CD14-positive monocyte (primary cell): ENCODE measurements around the gene RIMS3. TPM values are rescaled to one million over a fixed set of nuclear protein-coding genes. Genes with fewer than 3 reads are reported as not detected.

ENCODE experiments used
- DNase-seq, 3 donors: peaks; one replicate each; pipeline ENCODE4 v3.0.0-alpha.2; 2011 to 2022
- H2AFZ ChIP-seq: 2 replicates; pipeline ENCODE4 v1.6.0; 2012; ENCODE audit warnings: mild to moderate bottlenecking, low read depth, low read length, inconsistent platforms; ENCODE audit not compliant: insufficient read depth, poor library complexity, severe bottlenecking
- H3K27ac ChIP-seq, 2 donors: 1 replicate in 1 of 2; 2 replicates in 1 of 2; pipeline ENCODE4 v1.5.1; 2012 to 2013; ENCODE audit warnings: low read length in 2 of 2, control low read depth in 1 of 2, inconsistent platforms in 1 of 2, low read depth in 1 of 2, mild to moderate bottlenecking in 1 of 2
- H3K27me3 ChIP-seq, 2 donors: one replicate each; pipeline versions ENCODE4 v1.6.0 to v1.6.1; 2011 to 2013; ENCODE audit warnings: low read length in 2 of 2; ENCODE audit not compliant: control insufficient read depth in 2 of 2, insufficient read depth in 2 of 2
- H3K36me3 ChIP-seq, 2 donors: replicated peaks in 1 of 2; 1 replicate in 1 of 2; 2 replicates in 1 of 2; pipeline versions ENCODE4 v1.5.1 to v1.6.1; 2012 to 2013; ENCODE audit warnings: low read length in 2 of 2, control low read depth in 1 of 2, inconsistent platforms in 1 of 2, mild to moderate bottlenecking in 1 of 2; ENCODE audit not compliant: insufficient read depth in 2 of 2, control insufficient read depth in 1 of 2
- H3K4me1 ChIP-seq, 2 donors: 1 replicate in 1 of 2; 2 replicates in 1 of 2; pipeline versions ENCODE4 v1.5.1 to v1.6.1; 2012 to 2013; ENCODE audit warnings: low read length in 2 of 2, control low read depth in 1 of 2, inconsistent platforms in 1 of 2, mild to moderate bottlenecking in 1 of 2, moderate library complexity in 1 of 2; ENCODE audit not compliant: insufficient read depth in 2 of 2, control insufficient read depth in 1 of 2
- H3K4me2 ChIP-seq: replicated peaks from 2 replicates; pipeline ENCODE3; 2012; ENCODE audit warnings: low read length, moderate library complexity, mild to moderate bottlenecking; ENCODE audit not compliant: poor library complexity, severe bottlenecking; ENCODE audit errors: extremely low read depth
- H3K4me3 ChIP-seq, 3 experiments: fragments of 200-600 bp in 1 of 3; sonication (generic) in 1 of 3; replicated peaks in 1 of 3; 1 replicate in 2 of 3; 2 replicates in 1 of 3; pipeline ENCODE4 v1.5.1; 2011 to 2013; ENCODE audit warnings: low read length in 3 of 3, mild to moderate bottlenecking in 3 of 3, control low read depth in 2 of 3, low read depth in 2 of 3, inconsistent platforms in 1 of 3, moderate library complexity in 1 of 3
- H3K79me2 ChIP-seq: 2 replicates; pipeline ENCODE4 v1.6.0; 2012; ENCODE audit warnings: mild to moderate bottlenecking, control low read depth, inconsistent platforms, low read length, moderate library complexity; ENCODE audit not compliant: insufficient read depth
- H3K9ac ChIP-seq: 2 replicates; pipeline ENCODE4 v1.6.0; 2017; ENCODE audit warnings: low read length, mild to moderate bottlenecking; ENCODE audit not compliant: insufficient read depth, poor library complexity, severe bottlenecking
- H3K9me3 ChIP-seq, 2 donors: replicated peaks in 1 of 2; 1 replicate in 1 of 2; 2 replicates in 1 of 2; pipeline versions ENCODE4 v1.5.1 to v1.6.1; 2012 to 2013; ENCODE audit warnings: low read length in 2 of 2, control low read depth in 1 of 2; ENCODE audit not compliant: control insufficient read depth in 1 of 2, insufficient read depth in 1 of 2
- H4K20me1 ChIP-seq: 2 replicates; pipeline ENCODE4 v1.6.0; 2012; ENCODE audit warnings: mild to moderate bottlenecking, low read length, control low read depth, moderate library complexity; ENCODE audit not compliant: insufficient read depth
- H3K27ac Mint-ChIP-seq, 7 donors: one replicate each; pipeline ENCODE4 v1.8.0; 2020; ENCODE audit warnings: mild to moderate bottlenecking in 7 of 7, mixed read lengths in 7 of 7, moderate library complexity in 6 of 7, inconsistent platforms in 2 of 7
- H3K27me3 Mint-ChIP-seq, 3 donors: one replicate each; pipeline ENCODE4 v1.8.0; 2021 to 2022; ENCODE audit warnings: low read depth in 3 of 3, mild to moderate bottlenecking in 3 of 3, mixed read lengths in 3 of 3, moderate library complexity in 3 of 3, inconsistent platforms in 1 of 3
- H3K36me3 Mint-ChIP-seq, 2 donors: one replicate each; pipeline ENCODE4 v1.8.0; 2020; ENCODE audit warnings: mixed read lengths in 2 of 2, inconsistent platforms in 1 of 2, mild to moderate bottlenecking in 1 of 2
- H3K4me1 Mint-ChIP-seq: one replicate; pipeline ENCODE4 v1.8.0; 2020; ENCODE audit warnings: mild to moderate bottlenecking, mixed read lengths
- H3K4me3 Mint-ChIP-seq, 2 donors: one replicate each; pipeline ENCODE4 v1.8.0; 2020; ENCODE audit warnings: mild to moderate bottlenecking in 2 of 2, mixed read lengths in 2 of 2, moderate library complexity in 1 of 2
- H3K9me3 Mint-ChIP-seq, 7 donors: one replicate each; pipeline ENCODE4 v1.8.0; 2020 to 2022; ENCODE audit warnings: mixed read lengths in 7 of 7, mild to moderate bottlenecking in 6 of 7, moderate library complexity in 6 of 7, inconsistent platforms in 2 of 7
- CTCF ChIP-seq: fragments of 200-600 bp; IDR thresholded peaks from one replicate; pipeline ENCODE4 v1.8.0; 2022; ENCODE audit warnings: antibody characterized with exemption, mild to moderate bottlenecking
- WGBS: methylation state at CpG from one replicate; pipeline ENCODE4 v1.1.5; 2013; ENCODE audit warnings: missing lambda C conversion rate; ENCODE audit not compliant: insufficient coverage; 5-methylcytosine and 5-hydroxymethylcytosine counted together
- intact Hi-C, 2 donors: fragments of 100-400 bp; cut with micrococcal nuclease; formaldehyde crosslinking; loops; one replicate each; pipeline versions ENCODE4 v1.15.0 to v1.15.1; 2023
- polyA plus RNA-seq, 3 donors: library from polyadenylated mRNA; depleted of rRNA in 1 of 3; unstranded in 2 of 3; stranded (reverse) in 1 of 3; fragments of 300-500 nt in 2 of 3; fragments of >200 nt in 1 of 3; fragmentation: Illumina TruSeq in 2 of 3; gene quantifications; 1 replicate in 2 of 3; 2 replicates in 1 of 3; pipeline ENCODE4 v1.2.3, GENCODE V29; 2012 to 2021

Gene RIMS3
- polyA plus RNA-seq, 3 donors, result 0.15 to 1.0 (median 0.26) TPM

DNA sequence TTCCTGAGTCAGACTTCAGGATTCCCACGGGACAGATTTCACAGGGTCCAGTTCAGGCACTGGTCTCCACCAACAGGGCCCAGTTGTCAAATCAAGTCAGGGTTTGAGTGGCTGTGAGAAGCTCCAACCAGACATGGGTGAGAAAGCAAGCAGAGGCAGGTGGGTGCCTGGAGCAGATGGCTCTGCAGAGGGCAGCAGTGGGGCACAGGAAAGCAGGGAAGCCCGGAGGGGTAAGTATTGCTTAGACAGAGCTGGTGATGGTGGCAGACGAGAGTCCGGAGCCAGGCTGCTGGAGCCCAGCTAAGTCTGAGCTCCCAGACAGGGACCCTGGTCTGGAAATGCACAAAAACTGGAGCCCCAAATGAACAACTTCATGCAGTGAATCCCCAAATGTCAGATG, 40.4 kb downstream of the RIMS3 start:
- no peak for TF ChIP-seq CTCF

GRCh38 chr1:40622936-40623629, 42.4 kb downstream of the RIMS3 start:
- Mint-ChIP-seq H3K4me3 (no peak overlapping the region), H3K4me1 (peaks cover 2% of the 10 kb centered on the region), H3K27me3 (peaks cover 0 to 5% (median 4%) of the 10 kb centered on the region in 3 donors), H3K27ac (no peak overlapping the region), H3K36me3 (no peaks in the 10 kb centered on the region), H3K9me3 (peaks cover 0 to 13% (median 4%) of the 10 kb centered on the region in 7 donors)
- Histone ChIP-seq H3K36me3 (no peaks in the 10 kb centered on the region), H3K79me2 (no peaks in the 10 kb centered on the region), H3K9ac (no peak overlapping the region), H3K27me3 (no peaks in the 10 kb centered on the region), H3K4me3 (no peak overlapping the region), H4K20me1 (no peaks in the 10 kb centered on the region), H3K4me2 (no peak overlapping the region), H3K9me3 (peaks cover 2 to 3% of the 10 kb centered on the region in 2 donors), H3K4me1 (no peaks in the 10 kb centered on the region), H3K27ac (no peak overlapping the region), H2AFZ (no peak overlapping the region)
- intact Hi-C loops, result no loop called here
- 100% methylated on average over 2 of the region's 4 CpGs for WGBS
- no peak for TF ChIP-seq CTCF
- DNase-seq, result no peak

More for the DNA sequence above, 40.4 kb downstream of the RIMS3 start:
- H2AFZ ChIP-seq, result no peak overlapping the region
- intact Hi-C loops, result no loop called here
- no peak overlapping the region for H3K9ac ChIP-seq
- H3K27ac Mint-ChIP-seq, result peak overlapping the region in 1 of 7 donors; percentile 13
- H4K20me1 ChIP-seq, result no peaks in the 10 kb centered on the region
- H3K36me3 Mint-ChIP-seq, result no peaks in the 10 kb centered on the region
- H3K4me1 ChIP-seq, result no peaks in the 10 kb centered on the region
- no peak overlapping the region for H3K27ac ChIP-seq
- H3K4me2 ChIP-seq, result no peak overlapping the region
- H3K4me1 Mint-ChIP-seq, result peaks cover 2% of the 10 kb centered on the region
- H3K79me2 ChIP-seq, result no peaks in the 10 kb centered on the region
- H3K9me3 ChIP-seq, result no peaks in the 10 kb centered on the region
- H3K4me3 ChIP-seq, result no peak overlapping the region
- 42% methylated on average over 4 of the region's 4 CpGs for WGBS
- H3K9me3 Mint-ChIP-seq, result peaks cover 0 to 5% (median 0%) of the 10 kb centered on the region in 7 donors
- no peaks in the 10 kb centered on the region for H3K36me3 ChIP-seq
- DNase-seq, result no peak
- H3K27me3 Mint-ChIP-seq, result peaks cover 0 to 1% (median 1%) of the 10 kb centered on the region in 3 donors
- H3K4me3 Mint-ChIP-seq, result no peak overlapping the region
- no peaks in the 10 kb centered on the region for H3K27me3 ChIP-seq
